AG04450 (cell line): ENCODE measurements around the gene NAGA. TPM values are rescaled to one million over a fixed set of nuclear protein-coding genes. Genes with fewer than 3 reads are reported as not detected.

Experiments
- CTCF ChIA-PET: fragments of 300-600, 350-600 bp; formaldehyde crosslinking; extraction: SDS; loops from one replicate; lab custom pipeline; 2022; ENCODE audit warnings: antibody characterized with exemption, inconsistent platforms; lab: Charles Lee
- POLR2A ChIA-PET: fragments of 350-600 bp; formaldehyde crosslinking; extraction: SDS; loops from one replicate; lab custom pipeline; 2021; ENCODE audit warnings: antibody characterized with exemption, inconsistent platforms; lab: Yijun Ruan, JAX
- DNase-seq: peaks from one replicate; pipeline ENCODE4 v3.0.0-alpha.2; 2011; ENCODE audit warnings: low read depth, low spot score
- H3K27ac ChIP-seq: one replicate; pipeline ENCODE4 v1.5.1; 2012; ENCODE audit warnings: low read depth, low read length, control low read depth
- H3K27me3 ChIP-seq: one replicate; pipeline ENCODE4 v1.6.0; 2012; ENCODE audit warnings: low read length; ENCODE audit not compliant: control insufficient read depth, insufficient read depth
- H3K4me3 ChIP-seq: 2 replicates; pipeline ENCODE4 v1.5.1; 2011; ENCODE audit warnings: mild to moderate bottlenecking, low read depth, low read length, control low read depth
- H3K9me3 ChIP-seq: 2 replicates; pipeline ENCODE4 v1.5.1; 2012; ENCODE audit warnings: low read length; ENCODE audit not compliant: control insufficient read depth, insufficient read depth
- polyA plus RNA-seq: library from polyadenylated mRNA; depleted of rRNA; stranded (reverse); fragments of >200 nt; gene quantifications from 2 replicates; pipeline ENCODE4 v1.2.3, GENCODE V29; 2011
- TF ChIP-seq, protein P1 (sequence below): IDR thresholded peaks from 2 replicates; pipeline ENCODE4 v1.5.1; 2011; ENCODE audit warnings: low read depth, low read length, control low read depth, inconsistent platforms

The NAGA gene
- polyA plus RNA-seq, 1 experiment = 35.2 TPM

DNA sequence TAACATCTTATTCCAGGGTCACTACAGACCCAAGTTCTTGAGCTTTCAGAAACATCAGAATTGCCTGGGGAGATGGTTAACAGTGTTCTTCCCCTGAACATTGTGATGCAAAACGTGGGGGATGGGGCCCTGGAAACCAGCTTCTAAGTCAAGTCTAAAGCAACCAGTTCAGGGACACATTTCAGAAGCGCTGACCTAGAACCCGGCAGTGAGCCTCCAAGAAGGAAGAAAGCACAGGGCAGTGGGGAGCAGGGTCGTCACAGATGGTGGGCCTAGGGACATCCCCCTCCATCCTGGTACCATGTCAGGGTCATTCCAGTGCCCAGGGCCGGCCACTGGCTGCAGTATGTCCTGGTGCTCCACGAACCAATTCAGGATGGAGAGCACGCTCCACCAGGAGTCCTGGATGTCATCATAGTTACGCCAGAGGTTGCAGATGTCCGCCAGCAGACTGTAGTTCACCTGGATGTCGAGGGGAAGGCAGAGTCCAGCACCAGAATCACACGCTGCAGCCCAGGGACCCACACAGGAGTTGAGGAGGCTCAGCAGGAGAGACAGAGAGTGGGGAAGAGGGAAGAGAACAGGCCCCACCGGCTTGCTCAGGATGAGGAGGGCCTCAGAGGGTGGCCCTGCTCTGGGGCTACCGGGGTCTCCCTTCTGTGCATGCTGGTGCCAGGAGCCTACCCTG, 5.0 kb downstream of the NAGA start:
- H3K9me3 ChIP-seq = no peaks in the 10 kb centered on the region
- ChIA-PET CTCF (no interaction called here), POLR2A (no interaction called here)
- H3K27me3 ChIP-seq = no peaks in the 10 kb centered on the region
- TF ChIP-seq, protein P1, sequence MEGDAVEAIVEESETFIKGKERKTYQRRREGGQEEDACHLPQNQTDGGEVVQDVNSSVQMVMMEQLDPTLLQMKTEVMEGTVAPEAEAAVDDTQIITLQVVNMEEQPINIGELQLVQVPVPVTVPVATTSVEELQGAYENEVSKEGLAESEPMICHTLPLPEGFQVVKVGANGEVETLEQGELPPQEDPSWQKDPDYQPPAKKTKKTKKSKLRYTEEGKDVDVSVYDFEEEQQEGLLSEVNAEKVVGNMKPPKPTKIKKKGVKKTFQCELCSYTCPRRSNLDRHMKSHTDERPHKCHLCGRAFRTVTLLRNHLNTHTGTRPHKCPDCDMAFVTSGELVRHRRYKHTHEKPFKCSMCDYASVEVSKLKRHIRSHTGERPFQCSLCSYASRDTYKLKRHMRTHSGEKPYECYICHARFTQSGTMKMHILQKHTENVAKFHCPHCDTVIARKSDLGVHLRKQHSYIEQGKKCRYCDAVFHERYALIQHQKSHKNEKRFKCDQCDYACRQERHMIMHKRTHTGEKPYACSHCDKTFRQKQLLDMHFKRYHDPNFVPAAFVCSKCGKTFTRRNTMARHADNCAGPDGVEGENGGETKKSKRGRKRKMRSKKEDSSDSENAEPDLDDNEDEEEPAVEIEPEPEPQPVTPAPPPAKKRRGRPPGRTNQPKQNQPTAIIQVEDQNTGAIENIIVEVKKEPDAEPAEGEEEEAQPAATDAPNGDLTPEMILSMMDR = no peak
- H3K4me3 ChIP-seq = no peak overlapping the region
- H3K27ac ChIP-seq = no peak overlapping the region
- no peak for DNase-seq

DNA sequence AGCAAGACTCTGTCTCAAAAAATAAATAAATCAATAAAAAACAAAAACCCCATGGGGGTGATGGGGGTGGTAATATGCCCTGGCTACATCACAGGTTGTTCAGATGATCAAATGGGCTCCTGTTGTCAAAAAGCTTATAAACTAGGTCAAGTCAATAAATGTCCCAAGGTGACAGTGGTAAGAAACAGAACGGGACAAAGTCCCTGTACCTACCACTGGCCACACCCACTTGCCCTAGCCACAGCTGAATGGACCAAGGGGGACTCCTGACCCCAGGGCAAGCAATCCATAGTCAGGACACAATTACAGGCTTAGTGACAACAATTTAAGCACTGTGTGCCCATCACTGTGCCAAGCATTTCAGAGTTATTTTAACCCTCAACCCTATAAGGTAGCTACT, 6.0 kb downstream of the NAGA start:
- no peak overlapping the region for H3K4me3 ChIP-seq
- TF ChIP-seq, protein P1 = no peak
- no peak for DNase-seq
- no peaks in the 10 kb centered on the region for H3K27me3 ChIP-seq
- ChIA-PET CTCF (interaction anchor here (1.0 kb wide), 1 partner anchor 124 kb away, joined by 4 read pairs; no protein-coding TSS in a partner anchor), POLR2A (no interaction called here)
- no peak overlapping the region for H3K27ac ChIP-seq
- no peaks in the 10 kb centered on the region for H3K9me3 ChIP-seq

DNA sequence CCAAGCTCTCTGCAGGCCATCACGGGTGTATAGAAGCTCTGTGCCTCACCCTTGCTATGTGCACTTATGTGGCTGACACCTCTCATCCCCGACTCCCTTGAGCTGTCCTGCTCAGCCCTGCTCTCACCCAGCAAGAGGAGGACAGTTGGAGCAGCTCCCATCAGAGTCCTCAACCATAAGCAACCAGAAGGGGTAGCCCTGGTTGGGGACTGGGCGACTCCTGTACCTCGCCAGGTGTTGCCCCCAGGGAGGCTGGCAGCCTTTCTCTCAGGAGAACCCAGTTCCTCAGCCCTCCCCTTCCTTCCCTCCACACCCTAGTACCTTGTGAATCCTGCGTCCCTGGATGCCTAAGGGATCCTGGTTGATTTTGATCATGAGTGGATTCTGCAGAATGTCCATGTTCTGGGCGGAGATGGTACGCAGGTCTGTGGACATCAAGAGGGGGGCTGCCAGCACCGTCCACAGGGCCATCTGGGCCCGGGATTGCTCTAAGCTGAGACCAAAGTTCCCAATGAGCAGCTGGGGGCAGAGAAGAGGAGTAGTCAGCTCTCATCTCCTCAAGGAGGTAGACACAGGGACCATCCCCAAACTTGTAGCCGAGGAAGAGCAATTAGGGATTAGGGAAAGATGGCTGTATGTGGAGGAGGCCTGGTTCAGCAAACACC, 8.0 kb downstream of the NAGA start:
- POLR2A ChIA-PET = no interaction called here
- TF ChIP-seq, protein P1 = no peak
- Histone ChIP-seq H3K4me3 (no peak overlapping the region), H3K27ac (no peak overlapping the region), H3K9me3 (no peaks in the 10 kb centered on the region), H3K27me3 (no peaks in the 10 kb centered on the region)
- CTCF ChIA-PET = no interaction called here
- no peak for DNase-seq

DNA sequence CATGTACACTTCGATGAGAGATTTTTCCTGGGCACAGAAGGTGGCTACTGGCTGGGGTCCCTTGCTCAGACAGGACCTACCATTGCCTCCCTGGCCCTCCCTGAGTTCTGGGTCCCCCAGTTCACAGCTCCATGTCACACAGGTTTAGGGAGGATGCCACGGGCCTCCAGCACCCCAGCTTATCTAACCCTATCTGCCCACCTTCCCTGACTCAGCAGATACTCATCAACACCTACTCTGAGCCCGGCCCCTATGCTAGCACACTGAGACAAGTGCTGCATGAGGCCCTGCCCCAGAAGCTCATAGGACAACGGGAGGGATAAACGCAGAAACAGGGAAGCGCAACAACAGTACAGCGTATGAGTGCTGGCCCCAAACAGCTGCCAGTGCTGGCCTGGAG, 9.6 kb downstream of the NAGA start:
- no peaks in the 10 kb centered on the region for H3K9me3 ChIP-seq
- ChIA-PET CTCF (no interaction called here), POLR2A (no interaction called here)
- DNase-seq = no peak
- TF ChIP-seq, protein P1 = no peak
- no peaks in the 10 kb centered on the region for H3K27me3 ChIP-seq
- no peak overlapping the region for H3K27ac ChIP-seq
- H3K4me3 ChIP-seq = no peak overlapping the region

DNA sequence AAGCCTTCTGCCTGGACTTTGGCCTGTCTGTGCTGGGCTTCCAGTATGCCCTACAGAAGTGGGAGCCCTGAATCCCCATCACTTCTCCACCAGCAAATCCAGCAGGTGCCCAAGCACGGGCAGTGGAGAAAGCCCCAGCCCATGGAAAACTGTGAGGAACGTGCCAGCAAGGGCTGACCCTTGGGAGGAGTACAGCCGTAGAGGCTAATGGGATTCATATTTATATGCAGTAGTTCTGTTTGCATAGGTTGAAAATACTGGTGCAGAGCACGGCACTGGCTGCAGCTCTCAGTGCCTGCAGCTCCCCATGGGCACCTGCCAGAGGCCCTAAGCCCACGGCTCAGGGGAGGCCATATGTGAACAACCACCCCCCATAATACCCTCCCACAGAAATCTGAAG, 10.1 kb downstream of the NAGA start:
- ChIA-PET POLR2A (no interaction called here), CTCF (no interaction called here)
- Histone ChIP-seq H3K27ac (no peak overlapping the region), H3K4me3 (no peak overlapping the region), H3K9me3 (no peaks in the 10 kb centered on the region), H3K27me3 (no peaks in the 10 kb centered on the region)
- no peak for DNase-seq
- TF ChIP-seq, protein P1 = no peak
